AG04450 (cell line): ENCODE measurements around the gene PTGES3. TPM values are rescaled to one million over a fixed set of nuclear protein-coding genes. Genes with fewer than 3 reads are reported as not detected.

Experiments
- CTCF ChIA-PET: fragments of 300-600, 350-600 bp; formaldehyde crosslinking; extraction: SDS; loops from one replicate; lab custom pipeline; 2022; ENCODE audit warnings: antibody characterized with exemption, inconsistent platforms; lab: Charles Lee
- POLR2A ChIA-PET: fragments of 350-600 bp; formaldehyde crosslinking; extraction: SDS; loops from one replicate; lab custom pipeline; 2021; ENCODE audit warnings: antibody characterized with exemption, inconsistent platforms; lab: Yijun Ruan, JAX
- DNase-seq: peaks from one replicate; pipeline ENCODE4 v3.0.0-alpha.2; 2011; ENCODE audit warnings: low read depth, low spot score
- H3K27ac ChIP-seq: one replicate; pipeline ENCODE4 v1.5.1; 2012; ENCODE audit warnings: low read depth, low read length, control low read depth
- H3K27me3 ChIP-seq: one replicate; pipeline ENCODE4 v1.6.0; 2012; ENCODE audit warnings: low read length; ENCODE audit not compliant: control insufficient read depth, insufficient read depth
- H3K4me3 ChIP-seq: 2 replicates; pipeline ENCODE4 v1.5.1; 2011; ENCODE audit warnings: mild to moderate bottlenecking, low read depth, low read length, control low read depth
- H3K9me3 ChIP-seq: 2 replicates; pipeline ENCODE4 v1.5.1; 2012; ENCODE audit warnings: low read length; ENCODE audit not compliant: control insufficient read depth, insufficient read depth
- polyA plus RNA-seq: library from polyadenylated mRNA; depleted of rRNA; stranded (reverse); fragments of >200 nt; gene quantifications from 2 replicates; pipeline ENCODE4 v1.2.3, GENCODE V29; 2011; rRNA removed
- small RNA-seq: library from RNA; depleted of rRNA; stranded (forward); fragments of <200 nt; gene quantifications from one replicate; pipeline ENCODE3, GENCODE V24; 2012; ENCODE audit warnings: low read depth; ENCODE audit not compliant: insufficient read length
- TF ChIP-seq, protein P1 (sequence below): IDR thresholded peaks from 2 replicates; pipeline ENCODE4 v1.5.1; 2011; ENCODE audit warnings: low read depth, low read length, control low read depth, inconsistent platforms

PTGES3 gene
- polyA plus RNA-seq, 1 experiment, result 112 TPM

DNA sequence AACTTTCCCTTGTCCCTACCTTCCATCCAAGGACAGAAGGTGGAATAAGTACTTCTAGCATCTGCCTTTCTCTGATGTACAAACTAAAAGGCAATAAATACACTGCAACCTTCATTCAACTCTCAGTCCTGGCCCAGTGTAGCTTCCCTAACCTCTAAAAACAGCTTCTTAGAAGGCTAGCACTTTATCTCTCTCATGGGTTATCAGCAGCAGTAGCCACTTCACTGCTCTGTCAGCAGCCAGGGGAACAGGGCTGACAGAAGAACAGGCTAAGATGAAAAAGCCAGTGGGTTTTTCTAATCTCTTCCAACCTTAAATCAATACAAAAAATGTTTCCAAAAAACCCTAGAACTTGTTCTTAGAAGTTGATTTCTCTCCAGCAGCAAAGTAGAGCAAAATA, 71.2 kb downstream of the PTGES3 start:
- Histone ChIP-seq H3K27ac (no peak overlapping the region), H3K4me3 (no peak overlapping the region), H3K9me3 (no peaks in the 10 kb centered on the region), H3K27me3 (no peaks in the 10 kb centered on the region)
- ChIA-PET CTCF (interaction anchor here (1.2 kb wide), 1 partner anchor 20 kb away, joined by 3 read pairs; no protein-coding TSS in a partner anchor), POLR2A (no interaction called here)
- DNase-seq, result no peak
- TF ChIP-seq, protein P1, sequence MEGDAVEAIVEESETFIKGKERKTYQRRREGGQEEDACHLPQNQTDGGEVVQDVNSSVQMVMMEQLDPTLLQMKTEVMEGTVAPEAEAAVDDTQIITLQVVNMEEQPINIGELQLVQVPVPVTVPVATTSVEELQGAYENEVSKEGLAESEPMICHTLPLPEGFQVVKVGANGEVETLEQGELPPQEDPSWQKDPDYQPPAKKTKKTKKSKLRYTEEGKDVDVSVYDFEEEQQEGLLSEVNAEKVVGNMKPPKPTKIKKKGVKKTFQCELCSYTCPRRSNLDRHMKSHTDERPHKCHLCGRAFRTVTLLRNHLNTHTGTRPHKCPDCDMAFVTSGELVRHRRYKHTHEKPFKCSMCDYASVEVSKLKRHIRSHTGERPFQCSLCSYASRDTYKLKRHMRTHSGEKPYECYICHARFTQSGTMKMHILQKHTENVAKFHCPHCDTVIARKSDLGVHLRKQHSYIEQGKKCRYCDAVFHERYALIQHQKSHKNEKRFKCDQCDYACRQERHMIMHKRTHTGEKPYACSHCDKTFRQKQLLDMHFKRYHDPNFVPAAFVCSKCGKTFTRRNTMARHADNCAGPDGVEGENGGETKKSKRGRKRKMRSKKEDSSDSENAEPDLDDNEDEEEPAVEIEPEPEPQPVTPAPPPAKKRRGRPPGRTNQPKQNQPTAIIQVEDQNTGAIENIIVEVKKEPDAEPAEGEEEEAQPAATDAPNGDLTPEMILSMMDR, result no peak

GRCh38 chr12:56616244-56616643, 71.8 kb downstream of the PTGES3 start:
- H3K9me3 ChIP-seq, result no peaks in the 10 kb centered on the region
- H3K27ac ChIP-seq, result no peak overlapping the region
- DNase-seq, result no peak
- TF ChIP-seq, protein P1, result no peak
- POLR2A ChIA-PET, result no interaction called here
- H3K4me3 ChIP-seq, result no peak overlapping the region
- H3K27me3 ChIP-seq, result no peaks in the 10 kb centered on the region
- CTCF ChIA-PET, result interaction anchor here (1.2 kb wide), 1 partner anchor 20 kb away, joined by 3 read pairs; no protein-coding TSS in a partner anchor

- no peak for DNase-seq
- Histone ChIP-seq H3K27ac (no peak overlapping the region), H3K9me3 (no peaks in the 10 kb centered on the region), H3K4me3 (no peak overlapping the region), H3K27me3 (no peaks in the 10 kb centered on the region)
- ChIA-PET CTCF (interaction anchor here (1.7 kb wide), 1 partner anchor 22 kb away, joined by 7 read pairs; no protein-coding TSS in a partner anchor), POLR2A (no interaction called here)
- TF ChIP-seq, protein P1, result no peak
Measured at GRCh38 chr12:56614627-56615026, 73.5 kb downstream of the PTGES3 start.

Small RNA genes lying within 50 kb of the gene (small RNA-seq; reads per million reads assigned to genes)
- not detected for gene RN7SL809P
- gene SNORD59A, result 1,704 reads per million, percentile 97 among the genes with 10 or more reads in this experiment

Other genes with a start within 250 kb of the PTGES3 start
- gene TIMELESS, start 238.9 kb downstream of the PTGES3 start, polyA plus RNA-seq, result 2.0 and 3.3 TPM in 2 replicates
- not detected in 2 replicates for gene MIP, start 233.6 kb downstream of the PTGES3 start, polyA plus RNA-seq
- 2.0 TPM in 2 replicates for gene SPRYD4, start 219.7 kb downstream of the PTGES3 start, polyA plus RNA-seq
- 0.10 and 0.12 TPM in 2 replicates for gene GLS2, start 200.1 kb downstream of the PTGES3 start, polyA plus RNA-seq
- 96.4 and 117 TPM in 2 replicates for gene RBMS2, start 166.5 kb downstream of the PTGES3 start, polyA plus RNA-seq
- gene BAZ2A, start 58.0 kb downstream of the PTGES3 start, polyA plus RNA-seq, result 43.9 and 52.8 TPM in 2 replicates
- 974 and 975 TPM in 2 replicates for gene ATP5F1B, start 42.3 kb downstream of the PTGES3 start, polyA plus RNA-seq
- gene NACA, start 37.0 kb upstream of the PTGES3 start, polyA plus RNA-seq, result 596 and 723 TPM in 2 replicates
- gene PRIM1, start 64.0 kb upstream of the PTGES3 start, polyA plus RNA-seq, result 6.2 and 6.7 TPM in 2 replicates
- 4.7 and 4.8 TPM in 2 replicates for gene HSD17B6, start 75.0 kb upstream of the PTGES3 start, polyA plus RNA-seq
- not detected in 2 replicates for gene SDR9C7, start 246.1 kb upstream of the PTGES3 start, polyA plus RNA-seq